T-cell (primary cell): Measurements from ENCODE around the gene APOL1. TPM values are rescaled to one million over a fixed set of nuclear protein-coding genes. Genes with fewer than 3 reads are reported as not detected.

Experiments used
- ATAC-seq, 4 experiments: fragments of 200-7000 bp in 3 of 4; fragments of 150-1000 bp in 1 of 4; cut with Tn5 transposase; replicated peaks in 1 of 4; 1 replicate in 3 of 4; 2 replicates in 1 of 4; pipeline ENCODE4 v1.10.0; 2021; ENCODE audit warnings: moderate library complexity in 3 of 4, mild to moderate bottlenecking in 2 of 4, moderate number of reproducible peaks in 1 of 4
- CTCF ChIA-PET, 2 donors: fragments of 300-600 bp; sonication (Branson Sonifier 250); formaldehyde crosslinking; loops; one replicate each; lab custom pipeline; 2022; ENCODE audit warnings: antibody characterized with exemption in 2 of 2; lab: Charles Lee
- POLR2A ChIA-PET, 2 donors: fragments of 300-600 bp; sonication (Branson Sonifier 250); formaldehyde crosslinking; loops; one replicate each; lab custom pipeline; 2022; ENCODE audit warnings: antibody characterized with exemption in 2 of 2; lab: Charles Lee
- DNase-seq, 35 experiments: peaks; one replicate each; pipeline versions ENCODE4 v3.0.0 to v3.0.0-alpha.2; 2013 to 2023
- H3K27ac ChIP-seq: one replicate; pipeline ENCODE4 v1.5.1; 2013; ENCODE audit warnings: low read length
- H3K27me3 ChIP-seq, 2 experiments: replicated peaks in 1 of 2; 1 replicate in 1 of 2; 2 replicates in 1 of 2; pipeline versions ENCODE4 v1.6.1 to v1.7.0; 2013; ENCODE audit warnings: low read length in 1 of 2, mixed read lengths in 1 of 2; ENCODE audit not compliant: control insufficient read depth in 2 of 2, insufficient read depth in 2 of 2; ENCODE audit errors: extremely low read depth in 1 of 2
- H3K36me3 ChIP-seq, 2 donors: 1 replicate in 1 of 2; 2 replicates in 1 of 2; pipeline versions ENCODE4 v1.6.1 to v1.7.0; 2013; ENCODE audit warnings: low read length in 1 of 2; ENCODE audit not compliant: control insufficient read depth in 2 of 2, insufficient read depth in 1 of 2; ENCODE audit errors: extremely low read depth in 1 of 2
- H3K4me1 ChIP-seq, 2 experiments: 1 replicate in 1 of 2; 2 replicates in 1 of 2; pipeline versions ENCODE4 v1.6.1 to v1.7.0; 2013; ENCODE audit warnings: low read length in 2 of 2, mixed read lengths in 1 of 2; ENCODE audit not compliant: insufficient read depth in 2 of 2, control insufficient read depth in 1 of 2; ENCODE audit errors: extremely low read depth in 1 of 2
- H3K4me3 ChIP-seq, 2 donors: 1 replicate in 1 of 2; 2 replicates in 1 of 2; pipeline versions ENCODE4 v1.5.1 to v1.7.0; 2013; ENCODE audit warnings: mild to moderate bottlenecking in 2 of 2, low read length in 1 of 2, moderate library complexity in 1 of 2; ENCODE audit not compliant: control insufficient read depth in 1 of 2; ENCODE audit errors: extremely low read depth in 1 of 2
- H3K9me3 ChIP-seq: 2 replicates; pipeline ENCODE4 v1.7.0; 2013
- H3K27ac Mint-ChIP-seq, 2 donors: one replicate each; pipeline ENCODE4 v1.8.0; 2020 to 2021; ENCODE audit warnings: mild to moderate bottlenecking in 2 of 2, mixed read lengths in 2 of 2
- H3K27me3 Mint-ChIP-seq, 2 donors: one replicate each; pipeline ENCODE4 v1.8.0; 2021 to 2022; ENCODE audit warnings: mixed read lengths in 2 of 2
- H3K36me3 Mint-ChIP-seq: one replicate; pipeline ENCODE4 v1.8.0; 2021; ENCODE audit warnings: mixed read lengths
- H3K4me1 Mint-ChIP-seq, 3 donors: one replicate each; pipeline ENCODE4 v1.8.0; 2020 to 2022; ENCODE audit warnings: mixed read lengths in 3 of 3, mild to moderate bottlenecking in 1 of 3
- H3K4me3 Mint-ChIP-seq, 3 donors: one replicate each; pipeline ENCODE4 v1.8.0; 2020 to 2022; ENCODE audit warnings: mild to moderate bottlenecking in 3 of 3, mixed read lengths in 3 of 3, moderate library complexity in 3 of 3
- H3K9me3 Mint-ChIP-seq, 3 donors: one replicate each; pipeline ENCODE4 v1.8.0; 2020 to 2022; ENCODE audit warnings: mixed read lengths in 3 of 3
- WGBS: methylation state at CpG from one replicate; pipeline ENCODE4 v1.1.5; 2013; ENCODE audit warnings: missing lambda C conversion rate; ENCODE audit not compliant: insufficient coverage; 5-methylcytosine and 5-hydroxymethylcytosine counted together
- total RNA-seq, 35 experiments: library from RNA in 6 of 35; stranded (reverse) in 6 of 35; fragments of 120-200 nt in 1 of 35; gene quantifications; one replicate each; pipeline versions ENCODE4 v1.2.1 to v1.2.4 and lab custom pipeline; 2013 to 2026

The APOL1 gene
- total RNA-seq, 5 donors from 2014 or later (not counting 1 experiment from before 2014, with no cell fraction given), result 15.7 to 29.5 (median 19.8) TPM

- no peaks in the 10 kb centered on the region for H3K36me3 Mint-ChIP-seq
- H3K4me1 Mint-ChIP-seq, result peaks cover 16 to 28% (median 17%) of the 10 kb centered on the region in 3 donors
- no peak overlapping the region for H3K27ac Mint-ChIP-seq
- H3K27me3 ChIP-seq, result no peaks in the 10 kb centered on the region
- ATAC-seq (no peak), DNase-seq (no peak)
- ChIA-PET POLR2A (no interaction called here), CTCF (interaction anchor here (0.7 to 1.6 kb wide), 2 partner anchors 15 to 27 kb away, joined by 3 read pairs; no protein-coding TSS in a partner anchor)
- peaks cover 0 to 3% of the 10 kb centered on the region in 2 donors for H3K36me3 ChIP-seq
- no peaks in the 10 kb centered on the region for H3K9me3 Mint-ChIP-seq
- no peak overlapping the region for H3K4me3 Mint-ChIP-seq
- H3K27me3 Mint-ChIP-seq, result no peaks in the 10 kb centered on the region
- no peak overlapping the region for H3K27ac ChIP-seq
- H3K4me3 ChIP-seq, result no peak overlapping the region
- H3K9me3 ChIP-seq, result no peaks in the 10 kb centered on the region
- 87% methylated on average over 5 of the region's 5 CpGs for WGBS
- H3K4me1 ChIP-seq, result peaks cover 6 to 15% of the 10 kb centered on the region in 2 experiments
Measured at GRCh38 chr22:36274531-36274930, 21.6 kb downstream of the APOL1 start.

GRCh38 chr22:36277482-36278291, 24.8 kb downstream of the APOL1 start:
- peak overlapping the region; percentile 31 for H3K27ac ChIP-seq

GRCh38 chr22:36279219-36279666, 26.3 kb downstream of the APOL1 start:
- Histone ChIP-seq H3K4me3 (no peak overlapping the region), H3K27ac (no peak overlapping the region), H3K4me1 (peaks cover 6 to 16% of the 10 kb centered on the region in 2 experiments), H3K27me3 (no peaks in the 10 kb centered on the region), H3K9me3 (no peaks in the 10 kb centered on the region), H3K36me3 (peaks cover 13 to 35% of the 10 kb centered on the region in 2 donors)
- no peak for ATAC-seq
- peak overlapping the region in 1 of 2 donors; percentile 28 for H3K27ac Mint-ChIP-seq
- H3K27me3 Mint-ChIP-seq, result no peaks in the 10 kb centered on the region
- 95% methylated on average over 7 of the region's 8 CpGs for WGBS
- CTCF ChIA-PET, result interaction anchor here in 1 of 2 donors (0.6 to 0.7 kb wide), 2 partner anchors 423 to 946 kb away, joined by 3 to 6 read pairs; no protein-coding TSS in a partner anchor
- POLR2A ChIA-PET, result no interaction called here
- peaks cover 17 to 22% (median 18%) of the 10 kb centered on the region in 3 donors for H3K4me1 Mint-ChIP-seq
- no peak for DNase-seq
- peaks cover 26% of the 10 kb centered on the region for H3K36me3 Mint-ChIP-seq
- no peaks in the 10 kb centered on the region for H3K9me3 Mint-ChIP-seq
- H3K4me3 Mint-ChIP-seq, result no peak overlapping the region

More at GRCh38 chr22:36277482-36278291, 24.8 kb downstream of the APOL1 start:
- ChIA-PET CTCF (interaction anchor here (0.7 to 1.5 kb wide), 8 partner anchors 9 to 209 kb away, joined by 3 to 6 read pairs (median 3); partner anchors contain the start of gene APOL2 (in 1 of the 2)), POLR2A (interaction anchor here in 1 of 2 donors (0.7 kb wide), 1 partner anchor 11 kb away, joined by 3 read pairs; no protein-coding TSS in a partner anchor)
- Histone ChIP-seq H3K4me3 (no peak overlapping the region), H3K4me1 (peaks cover 6 to 15% of the 10 kb centered on the region in 2 experiments), H3K27me3 (no peaks in the 10 kb centered on the region), H3K9me3 (no peaks in the 10 kb centered on the region), H3K36me3 (peaks cover 11 to 21% of the 10 kb centered on the region in 2 donors)
- H3K27ac Mint-ChIP-seq, result peak overlapping the region; percentile 70 to 73
- peaks cover 16% of the 10 kb centered on the region for H3K36me3 Mint-ChIP-seq
- DNase-seq, result peak; percentile 35 to 82 (median 58)
- H3K9me3 Mint-ChIP-seq, result no peaks in the 10 kb centered on the region
- H3K4me3 Mint-ChIP-seq, result no peak overlapping the region
- H3K27me3 Mint-ChIP-seq, result no peaks in the 10 kb centered on the region
- H3K4me1 Mint-ChIP-seq, result peaks cover 17 to 22% (median 18%) of the 10 kb centered on the region in 3 donors
- 44% methylated on average over 10 of the region's 18 CpGs for WGBS
- peak; percentile 72 to 82 (median 80) for ATAC-seq

GRCh38 chr22:36280379-36280778, 27.4 kb downstream of the APOL1 start:
- POLR2A ChIA-PET, result no interaction called here
- Histone ChIP-seq H3K27ac (no peak overlapping the region), H3K4me3 (no peak overlapping the region), H3K36me3 (peaks cover 17 to 46% of the 10 kb centered on the region in 2 donors), H3K4me1 (peaks cover 6 to 18% of the 10 kb centered on the region in 2 experiments), H3K27me3 (no peaks in the 10 kb centered on the region), H3K9me3 (no peaks in the 10 kb centered on the region)
- no peaks in the 10 kb centered on the region for H3K27me3 Mint-ChIP-seq
- H3K4me1 Mint-ChIP-seq, result peaks cover 13 to 17% (median 16%) of the 10 kb centered on the region in 3 donors
- CTCF ChIA-PET, result interaction anchor here in 1 of 2 donors (0.7 kb wide), 3 partner anchors 17 to 174 kb away, joined by 3 to 4 read pairs (median 4); no protein-coding TSS in a partner anchor
- no peak for DNase-seq
- no peak for ATAC-seq
- no peaks in the 10 kb centered on the region for H3K9me3 Mint-ChIP-seq
- 77% methylated on average over 6 of the region's 8 CpGs for WGBS
- H3K27ac Mint-ChIP-seq, result peak overlapping the region in 1 of 2 donors; percentile 28
- H3K4me3 Mint-ChIP-seq, result no peak overlapping the region
- H3K36me3 Mint-ChIP-seq, result peaks cover 34% of the 10 kb centered on the region

DNA sequence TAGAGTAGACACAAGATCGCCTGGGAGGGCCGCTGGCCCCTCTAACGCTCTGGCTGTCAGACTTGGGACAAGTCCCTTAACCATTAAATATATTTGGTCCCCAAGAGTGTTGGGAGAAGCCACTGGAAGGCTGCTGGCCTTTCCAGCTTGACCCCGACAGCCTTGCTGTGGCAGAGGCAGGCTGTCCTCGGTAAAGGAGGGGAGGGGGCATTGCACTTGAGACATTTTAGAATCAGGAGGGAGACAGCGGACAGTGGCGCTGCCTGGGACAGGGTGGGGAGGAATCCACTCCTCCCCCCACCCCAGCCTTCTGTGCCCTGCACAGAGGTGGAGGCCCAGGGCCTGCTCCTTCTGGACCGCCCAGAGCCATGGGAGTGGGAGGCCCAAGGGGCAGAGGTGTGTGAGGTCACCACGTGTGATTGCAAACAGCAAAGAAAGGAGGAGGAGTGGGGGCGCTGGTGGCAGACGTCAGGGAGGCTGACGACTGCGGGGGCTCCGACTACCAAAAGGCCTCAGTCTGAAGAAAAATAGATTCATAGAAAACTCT, 28.9 kb downstream of the APOL1 start:
- no peak overlapping the region for H3K4me3 ChIP-seq

GRCh38 chr22:36282328-36282831, 29.4 kb downstream of the APOL1 start:
- Mint-ChIP-seq H3K4me1 (peaks cover 19 to 22% (median 20%) of the 10 kb centered on the region in 3 donors), H3K9me3 (no peaks in the 10 kb centered on the region), H3K36me3 (peaks cover 49% of the 10 kb centered on the region), H3K27ac (no peak overlapping the region), H3K27me3 (no peaks in the 10 kb centered on the region), H3K4me3 (no peak overlapping the region)
- Histone ChIP-seq H3K27me3 (no peaks in the 10 kb centered on the region), H3K27ac (no peak overlapping the region), H3K4me3 (no peak overlapping the region), H3K36me3 (peaks cover 24 to 66% of the 10 kb centered on the region in 2 donors), H3K4me1 (peaks cover 2 to 29% of the 10 kb centered on the region in 2 experiments), H3K9me3 (no peaks in the 10 kb centered on the region)
- 96% methylated on average over 18 of the region's 24 CpGs for WGBS
- no peak for DNase-seq
- ATAC-seq, result no peak
- ChIA-PET CTCF (no interaction called here), POLR2A (no interaction called here)

More for the DNA sequence above, 28.9 kb downstream of the APOL1 start:
- DNase-seq (no peak), ATAC-seq (no peak)
- 93% methylated on average over 6 of the region's 14 CpGs for WGBS
- ChIA-PET CTCF (no interaction called here), POLR2A (no interaction called here)
- peaks cover 24 to 61% of the 10 kb centered on the region in 2 donors for H3K36me3 ChIP-seq
- peak overlapping the region in 1 of 2 donors; percentile 34 for H3K27ac Mint-ChIP-seq
- no peaks in the 10 kb centered on the region for H3K9me3 Mint-ChIP-seq
- H3K4me1 ChIP-seq, result peaks cover 4 to 28% of the 10 kb centered on the region in 2 experiments
- H3K27me3 Mint-ChIP-seq, result no peaks in the 10 kb centered on the region
- H3K27me3 ChIP-seq, result no peaks in the 10 kb centered on the region
- peaks cover 45% of the 10 kb centered on the region for H3K36me3 Mint-ChIP-seq
- H3K4me3 Mint-ChIP-seq, result no peak overlapping the region
- no peak overlapping the region for H3K27ac ChIP-seq
- H3K9me3 ChIP-seq, result no peaks in the 10 kb centered on the region
- H3K4me1 Mint-ChIP-seq, result peaks cover 16 to 20% (median 18%) of the 10 kb centered on the region in 3 donors
